ENCODE results near the gene R3HDM2. TPM values are rescaled to one million over a fixed set of nuclear protein-coding genes. Genes with fewer than 3 reads are reported as not detected.

The R3HDM2 gene
- polyA plus RNA-seq, 1 donor from 2014 or later = 11.1 TPM

GRCh38 chr12:57332646-57333312 lies 98.1 kb downstream of the R3HDM2 start:
- H3K4me3 ChIP-seq (ENCODE audit: low read length) = no peak overlapping the region
- H3K27ac ChIP-seq (ENCODE audit: low read length) = no peak overlapping the region
- no peaks in the 10 kb centered on the region for H3K9me3 ChIP-seq (ENCODE audit: low read length)
- no peaks in the 10 kb centered on the region for H3K27me3 ChIP-seq (ENCODE audit: insufficient read depth, low read depth, low read length)
- no peaks in the 10 kb centered on the region for H3F3A ChIP-seq (ENCODE audit: insufficient read depth, low read length, poor library complexity, severe bottlenecking)
- no peak overlapping the region for H2AFZ ChIP-seq (ENCODE audit: low read depth, low read length)
- H3K79me2 ChIP-seq (replicated peaks; ENCODE audit: insufficient read depth, low read length) = no peaks in the 10 kb centered on the region
- H3K9me2 ChIP-seq (ENCODE audit: insufficient read depth, low read length) = no peaks in the 10 kb centered on the region
- no peak overlapping the region for H3K4me2 ChIP-seq (ENCODE audit: low read length)
- H3K36me3 ChIP-seq (ENCODE audit: insufficient read depth, low read length) = no peaks in the 10 kb centered on the region
- H4K20me1 ChIP-seq (ENCODE audit: insufficient read depth) = no peaks in the 10 kb centered on the region
- TF ChIP-seq RAD21 (conservative IDR thresholded peaks at IDR 0.05) = no peak
- no peak for TF ChIP-seq SMC3 (conservative IDR thresholded peaks at IDR 0.05; ENCODE audit: poor library complexity)
- no peak for TF ChIP-seq EP300 (conservative IDR thresholded peaks at IDR 0.05; ENCODE audit: poor library complexity, severe bottlenecking)
- TF ChIP-seq MXI1 (conservative IDR thresholded peaks at IDR 0.05; ENCODE audit: poor library complexity, severe bottlenecking) = no peak
- no peak for TF ChIP-seq POLR2AphosphoS5 (IDR thresholded peaks at IDR 0.05)
- TF ChIP-seq, protein P1, sequence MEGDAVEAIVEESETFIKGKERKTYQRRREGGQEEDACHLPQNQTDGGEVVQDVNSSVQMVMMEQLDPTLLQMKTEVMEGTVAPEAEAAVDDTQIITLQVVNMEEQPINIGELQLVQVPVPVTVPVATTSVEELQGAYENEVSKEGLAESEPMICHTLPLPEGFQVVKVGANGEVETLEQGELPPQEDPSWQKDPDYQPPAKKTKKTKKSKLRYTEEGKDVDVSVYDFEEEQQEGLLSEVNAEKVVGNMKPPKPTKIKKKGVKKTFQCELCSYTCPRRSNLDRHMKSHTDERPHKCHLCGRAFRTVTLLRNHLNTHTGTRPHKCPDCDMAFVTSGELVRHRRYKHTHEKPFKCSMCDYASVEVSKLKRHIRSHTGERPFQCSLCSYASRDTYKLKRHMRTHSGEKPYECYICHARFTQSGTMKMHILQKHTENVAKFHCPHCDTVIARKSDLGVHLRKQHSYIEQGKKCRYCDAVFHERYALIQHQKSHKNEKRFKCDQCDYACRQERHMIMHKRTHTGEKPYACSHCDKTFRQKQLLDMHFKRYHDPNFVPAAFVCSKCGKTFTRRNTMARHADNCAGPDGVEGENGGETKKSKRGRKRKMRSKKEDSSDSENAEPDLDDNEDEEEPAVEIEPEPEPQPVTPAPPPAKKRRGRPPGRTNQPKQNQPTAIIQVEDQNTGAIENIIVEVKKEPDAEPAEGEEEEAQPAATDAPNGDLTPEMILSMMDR (IDR thresholded peaks at IDR 0.05; ENCODE audit: poor library complexity, severe bottlenecking) = no peak
- H3K9ac ChIP-seq (ENCODE audit: low read length) = no peak overlapping the region

DNA sequence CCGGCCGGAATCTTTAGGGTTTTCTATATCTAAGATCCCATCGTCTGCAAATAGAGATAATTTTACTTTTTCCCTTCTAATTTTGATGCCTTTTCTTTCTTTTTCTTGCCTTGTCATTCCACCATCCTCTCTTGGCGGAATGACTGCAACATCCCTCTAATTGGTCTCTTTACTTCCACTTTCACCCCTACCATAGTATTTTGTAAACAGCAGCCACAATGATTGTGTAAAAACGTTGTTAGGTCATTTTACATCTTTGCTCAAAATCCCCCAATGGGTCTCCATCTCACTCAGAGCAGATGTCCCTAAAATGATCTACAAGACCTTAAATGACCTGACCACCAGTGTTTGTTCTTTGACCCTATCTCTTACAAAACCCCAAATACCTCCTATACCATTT lies 99.9 kb downstream of the R3HDM2 start:
- Histone ChIP-seq H3K9me3 (ENCODE audit: low read length) (no peaks in the 10 kb centered on the region), H3K4me3 (ENCODE audit: low read length) (no peak overlapping the region), H3K9me2 (ENCODE audit: insufficient read depth, low read length) (no peaks in the 10 kb centered on the region), H3K27ac (ENCODE audit: low read length) (no peak overlapping the region), H3K79me2 (replicated peaks; ENCODE audit: insufficient read depth, low read length) (no peaks in the 10 kb centered on the region), H3K4me2 (ENCODE audit: low read length) (no peak overlapping the region), H3K27me3 (ENCODE audit: insufficient read depth, low read depth, low read length) (no peaks in the 10 kb centered on the region), H3K9ac (ENCODE audit: low read length) (no peak overlapping the region), H3F3A (ENCODE audit: insufficient read depth, low read length, poor library complexity, severe bottlenecking) (no peaks in the 10 kb centered on the region), H2AFZ (ENCODE audit: low read depth, low read length) (no peak overlapping the region), H3K36me3 (ENCODE audit: insufficient read depth, low read length) (no peaks in the 10 kb centered on the region), H4K20me1 (ENCODE audit: insufficient read depth) (no peaks in the 10 kb centered on the region)
- TF ChIP-seq MXI1 (conservative IDR thresholded peaks at IDR 0.05; ENCODE audit: poor library complexity, severe bottlenecking) (no peak), EP300 (conservative IDR thresholded peaks at IDR 0.05; ENCODE audit: poor library complexity, severe bottlenecking) (no peak), TAF1 (IDR thresholded peaks at IDR 0.05; ENCODE audit: low read depth) (no peak), SMC3 (conservative IDR thresholded peaks at IDR 0.05; ENCODE audit: poor library complexity) (no peak), EZH2 (IDR thresholded peaks at IDR 0.05; ENCODE audit: borderline replicate concordance, insufficient read depth, low read length, poor library complexity, severe bottlenecking) (no peak), POLR2AphosphoS5 (IDR thresholded peaks at IDR 0.05) (no peak), RAD21 (conservative IDR thresholded peaks at IDR 0.05) (no peak)

DNA sequence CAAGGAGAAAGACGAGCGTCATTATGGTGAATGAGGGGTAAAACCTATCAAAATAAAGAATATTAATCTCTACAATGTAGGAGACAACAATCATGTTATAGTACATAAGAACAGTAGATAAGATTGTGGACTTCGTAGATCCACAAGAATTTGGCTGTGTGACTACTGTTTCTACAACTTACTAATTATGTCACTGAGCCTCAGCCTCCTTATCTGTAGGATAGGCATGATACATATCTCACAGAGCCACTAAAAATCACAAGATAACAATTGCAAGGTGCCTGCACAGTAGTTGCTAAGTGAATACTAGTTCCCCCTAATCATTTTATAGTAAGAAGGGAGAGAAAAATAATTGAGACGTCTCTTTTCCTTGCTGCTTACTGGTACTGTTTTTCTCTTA lies 101.6 kb downstream of the R3HDM2 start:
- no peaks in the 10 kb centered on the region for H3K79me2 ChIP-seq (replicated peaks; ENCODE audit: insufficient read depth, low read length)
- no peaks in the 10 kb centered on the region for H4K20me1 ChIP-seq (ENCODE audit: insufficient read depth)
- no peak overlapping the region for H3K27ac ChIP-seq (ENCODE audit: low read length)
- H3K9me3 ChIP-seq (ENCODE audit: low read length) = no peaks in the 10 kb centered on the region
- no peaks in the 10 kb centered on the region for H3F3A ChIP-seq (ENCODE audit: insufficient read depth, low read length, poor library complexity, severe bottlenecking)
- no peak overlapping the region for H2AFZ ChIP-seq (ENCODE audit: low read depth, low read length)
- no peak overlapping the region for H3K4me2 ChIP-seq (ENCODE audit: low read length)
- no peaks in the 10 kb centered on the region for H3K27me3 ChIP-seq (ENCODE audit: insufficient read depth, low read depth, low read length)
- TF ChIP-seq EZH2 (IDR thresholded peaks at IDR 0.05; ENCODE audit: borderline replicate concordance, insufficient read depth, low read length, poor library complexity, severe bottlenecking) = no peak
- H3K36me3 ChIP-seq (ENCODE audit: insufficient read depth, low read length) = no peaks in the 10 kb centered on the region
- no peaks in the 10 kb centered on the region for H3K9me2 ChIP-seq (ENCODE audit: insufficient read depth, low read length)
- no peak overlapping the region for H3K4me3 ChIP-seq (ENCODE audit: low read length)
- no peak overlapping the region for H3K9ac ChIP-seq (ENCODE audit: low read length)

Measured in neural cell (in vitro differentiated cells).